IMR-90 (cell line): ENCODE measurements around the gene CNDP2. TPM values are rescaled to one million over a fixed set of nuclear protein-coding genes. Genes with fewer than 3 reads are reported as not detected.

Source experiments
- ATAC-seq: fragments of 200-7000 bp; cut with Tn5 transposase; 2 replicates; pipeline ENCODE4 v1.9.1; 2020; ENCODE audit warnings: low read depth, mild to moderate bottlenecking, moderate library complexity
- BruUV-seq: library from RNA; stranded (reverse); fragments of 400-500 nt; replicated peaks from 2 replicates; lab custom pipeline; 2021; lab: Mats Ljungman, UMichigan
- CTCF ChIA-PET: fragments of 300-600 bp; formaldehyde crosslinking; extraction: SDS; loops from one replicate; lab custom pipeline; 2021; ENCODE audit warnings: antibody characterized with exemption; lab: Yijun Ruan, JAX
- POLR2A ChIA-PET: fragments of 300-600 bp; sonication (Branson Sonifier 250); formaldehyde crosslinking; loops from one replicate; lab custom pipeline; 2022; ENCODE audit warnings: antibody characterized with exemption; ENCODE audit not compliant: unreplicated experiment; lab: Charles Lee
- DNase-seq: peaks from one replicate; pipeline ENCODE4 v3.0.0; 2013
- H2AFZ ChIP-seq: replicated peaks from 2 replicates; pipeline ENCODE3; 2013; ENCODE audit warnings: low read length, mild to moderate bottlenecking; ENCODE audit not compliant: poor library complexity
- H2AK5ac ChIP-seq: 2 replicates; pipeline ENCODE4 v1.6.1; 2013; ENCODE audit warnings: low read depth, low read length, inconsistent platforms
- H2AK9ac ChIP-seq: replicated peaks from 2 replicates; pipeline ENCODE3; 2013; ENCODE audit warnings: mild to moderate bottlenecking, low read depth, low read length, moderate library complexity; ENCODE audit not compliant: poor library complexity
- H2BK120ac ChIP-seq: 2 replicates; pipeline ENCODE4 v1.6.1; 2013; ENCODE audit warnings: low read depth, low read length, inconsistent platforms
- H2BK15ac ChIP-seq: 3 replicates; pipeline ENCODE4 v1.6.1; 2013; ENCODE audit warnings: low read depth, low read length, inconsistent platforms
- H2BK20ac ChIP-seq: 2 replicates; pipeline ENCODE4 v1.6.1; 2013; ENCODE audit warnings: low read depth, mild to moderate bottlenecking, inconsistent platforms, low read length, moderate library complexity
- H2BK5ac ChIP-seq: 2 replicates; pipeline ENCODE4 v1.6.1; 2013; ENCODE audit warnings: mild to moderate bottlenecking, low read depth, low read length, inconsistent platforms; ENCODE audit not compliant: poor library complexity, severe bottlenecking
- H3K14ac ChIP-seq: replicated peaks from 2 replicates; pipeline ENCODE4 v1.6.1; 2013; ENCODE audit warnings: low read depth, low read length, inconsistent platforms
- H3K18ac ChIP-seq: 2 replicates; pipeline ENCODE4 v1.6.1; 2013; ENCODE audit warnings: low read depth, low read length, control low read depth
- H3K23ac ChIP-seq: 2 replicates; pipeline ENCODE4 v1.6.1; 2013; ENCODE audit warnings: low read depth, low read length, inconsistent platforms
- H3K27ac ChIP-seq: 2 replicates; pipeline ENCODE4 v1.5.1; 2013; ENCODE audit warnings: mild to moderate bottlenecking, control low read depth, low read length; ENCODE audit not compliant: insufficient read depth
- H3K27me3 ChIP-seq: 2 replicates; pipeline ENCODE4 v1.6.1; 2013; ENCODE audit warnings: low read length; ENCODE audit not compliant: control insufficient read depth, insufficient read depth
- H3K36me3 ChIP-seq: 2 replicates; pipeline ENCODE4 v1.6.1; 2013; ENCODE audit warnings: low read length, mixed read lengths; ENCODE audit not compliant: control insufficient read depth, insufficient read depth
- H3K4ac ChIP-seq: 2 replicates; pipeline ENCODE4 v1.6.1; 2013; ENCODE audit warnings: low read depth, low read length, inconsistent platforms
- H3K4me1 ChIP-seq: 2 replicates; pipeline ENCODE4 v1.6.1; 2013; ENCODE audit warnings: low read length, mixed read lengths; ENCODE audit not compliant: control insufficient read depth, insufficient read depth
- H3K4me2 ChIP-seq: 2 replicates; pipeline ENCODE4 v1.6.1; 2013; ENCODE audit warnings: low read depth, mild to moderate bottlenecking, control low read depth, low read length, moderate library complexity
- H3K4me3 ChIP-seq: 2 replicates; pipeline ENCODE4 v1.5.1; 2013; ENCODE audit warnings: low read depth, mild to moderate bottlenecking, control low read depth, low read length, moderate library complexity; ENCODE audit not compliant: insufficient read depth
- H3K56ac ChIP-seq: 2 replicates; pipeline ENCODE4 v1.6.1; 2013; ENCODE audit warnings: low read length, inconsistent platforms; ENCODE audit not compliant: insufficient read depth; ENCODE audit errors: extremely low read depth
- H3K79me1 ChIP-seq, 2 experiments: 2 replicates each; pipeline ENCODE4 v1.6.1; 2013; ENCODE audit warnings: low read length in 2 of 2, inconsistent platforms in 1 of 2, low read depth in 1 of 2
- H3K9ac ChIP-seq: 2 replicates; pipeline ENCODE4 v1.6.1; 2013; ENCODE audit warnings: low read depth, low read length, control low read depth
- H3K9me1 ChIP-seq: 2 replicates; pipeline ENCODE4 v1.6.1; 2013; ENCODE audit warnings: low read length, inconsistent platforms; ENCODE audit not compliant: insufficient read depth
- H3K9me3 ChIP-seq: 2 replicates; pipeline ENCODE4 v1.6.1; 2013; ENCODE audit warnings: low read length; ENCODE audit not compliant: control insufficient read depth, insufficient read depth
- H4K20me1 ChIP-seq: 2 replicates; pipeline ENCODE4 v1.6.1; 2013; ENCODE audit warnings: low read length, inconsistent platforms; ENCODE audit not compliant: insufficient read depth
- H4K5ac ChIP-seq: 2 replicates; pipeline ENCODE4 v1.6.1; 2013; ENCODE audit warnings: mild to moderate bottlenecking, low read depth, low read length, control low read depth
- H4K8ac ChIP-seq, 2 experiments: 2 replicates each; pipeline ENCODE4 v1.6.1; 2013; ENCODE audit warnings: low read depth in 2 of 2, low read length in 2 of 2, control low read depth in 1 of 2, inconsistent platforms in 1 of 2
- H4K91ac ChIP-seq: 2 replicates; pipeline ENCODE4 v1.6.1; 2013; ENCODE audit warnings: low read depth, low read length, inconsistent platforms; ENCODE audit not compliant: insufficient read depth
- BHLHE40 ChIP-seq: fragments of 150-350 bp; IDR thresholded peaks from 2 replicates; pipeline ENCODE4 v1.6.1; 2016; ENCODE audit warnings: mild to moderate bottlenecking, low read depth, low read length
- CEBPB ChIP-seq: IDR thresholded peaks from 2 replicates; pipeline ENCODE4 v1.6.1; 2012; ENCODE audit warnings: low read depth, low read length, improper control_type of control experiment
- CHD1 ChIP-seq: IDR thresholded peaks from 2 replicates; pipeline ENCODE4 v1.6.1; 2012; ENCODE audit warnings: low read depth, low read length, improper control_type of control experiment
- ELK1 ChIP-seq: fragments of 150-350 bp; IDR thresholded peaks from 2 replicates; pipeline ENCODE4 v1.6.1; 2016; ENCODE audit warnings: low read depth, mild to moderate bottlenecking, low read length, moderate library complexity, borderline replicate concordance
- FOS ChIP-seq: fragments of 150-350 bp; IDR thresholded peaks from 2 replicates; pipeline ENCODE4 v1.6.1; 2016; ENCODE audit warnings: low read depth, low read length
- MAFK ChIP-seq: IDR thresholded peaks from 2 replicates; pipeline ENCODE4 v1.6.1; 2012; ENCODE audit warnings: low read depth, low read length, improper control_type of control experiment
- MAZ ChIP-seq: IDR thresholded peaks from 2 replicates; pipeline ENCODE4 v1.6.1; 2012; ENCODE audit warnings: low read depth, mild to moderate bottlenecking, low read length, improper control_type of control experiment, moderate library complexity, borderline replicate concordance
- MXI1 ChIP-seq: IDR thresholded peaks from 2 replicates; pipeline ENCODE4 v1.6.1; 2012; ENCODE audit warnings: low read depth, mild to moderate bottlenecking, low read length, moderate library complexity, borderline replicate concordance
- NFE2L2 ChIP-seq: fragments of 150-350 bp; IDR thresholded peaks from 2 replicates; pipeline ENCODE4 v1.6.1; 2016; ENCODE audit warnings: low read depth, mild to moderate bottlenecking, low read length
- POLR2A ChIP-seq: IDR thresholded peaks from 2 replicates; pipeline ENCODE4 v1.6.1; 2012; ENCODE audit warnings: mild to moderate bottlenecking, low read depth, low read length
- RAD21 ChIP-seq: IDR thresholded peaks from 2 replicates; pipeline ENCODE4 v1.6.1; 2012; ENCODE audit warnings: low read length, improper control_type of control experiment
- RCOR1 ChIP-seq: IDR thresholded peaks from 2 replicates; pipeline ENCODE4 v1.6.1; 2012; ENCODE audit warnings: mild to moderate bottlenecking, low read length, improper control_type of control experiment; ENCODE audit not compliant: insufficient replicate concordance
- RFX5 ChIP-seq: IDR thresholded peaks from 2 replicates; pipeline ENCODE4 v1.8.0; 2012; ENCODE audit warnings: low read depth, mild to moderate bottlenecking, low read length, moderate library complexity
- SMC3 ChIP-seq: fragments of 150-350 bp; IDR thresholded peaks from 2 replicates; pipeline ENCODE4 v1.6.1; 2016; ENCODE audit warnings: low read depth, mild to moderate bottlenecking, antibody characterized with exemption, low read length, moderate library complexity
- WGBS, 2 experiments: methylation state at CpG; one replicate each; pipeline versions ENCODE4 v1.1.5 to v1.1.7; 2013; ENCODE audit warnings: missing lambda C conversion rate in 2 of 2; ENCODE audit not compliant: insufficient read length in 1 of 2; ENCODE audit errors: extremely low coverage in 2 of 2; 5-methylcytosine and 5-hydroxymethylcytosine counted together
- dilution Hi-C: fragments of 300-500 bp; cut with HindIII; formaldehyde crosslinking; loops from one replicate; pipeline ENCODE4 v1.14.3; 2018; ENCODE audit warnings: low sequenced_read_pairs; ENCODE audit not compliant: unreplicated experiment
- in situ Hi-C: fragments of 300-500 bp; cut with MboI; formaldehyde crosslinking; loops from 3 replicates; pipeline ENCODE4 v1.14.3; 2019; ENCODE audit warnings: low sequenced_read_pairs, inconsistent platforms, mixed read lengths
- intact Hi-C: fragments of 100-400 bp; cut with micrococcal nuclease; formaldehyde crosslinking; loops from 2 replicates; pipeline ENCODE4 v1.10.0; 2022
- polyA plus RNA-seq, 3 experiments: library from polyadenylated mRNA; depleted of rRNA; stranded (reverse); fragments of >200 nt; gene quantifications; 2 replicates each; pipeline ENCODE4 v1.2.3, GENCODE V29; 2012; ENCODE audit warnings: low replicate concordance in 1 of 3
- total RNA-seq: library from RNA; depleted of rRNA; stranded (reverse); fragments of >200 nt; gene quantifications from 2 replicates; pipeline ENCODE4 v1.2.3, GENCODE V29; 2012

CNDP2 gene
- total and polyA plus RNA-seq, 2 of the 4 experiments (the other 2 are of a cell fraction) = 52.0 to 67.9 TPM

- H3K9me3 ChIP-seq = no peaks in the 10 kb centered on the region
- no peak overlapping the region for H3K14ac ChIP-seq
- BruUV-seq = no TSS peak
- H3K4me2 ChIP-seq = no peak overlapping the region
- 24% methylated on average over 10 of the region's 34 CpGs; no CpG with 5 or more reads in 1 of the 2 experiments for WGBS, 2 experiments
- H2AK9ac ChIP-seq = no peak overlapping the region
- H3K23ac ChIP-seq = no peak overlapping the region
- H4K20me1 ChIP-seq = no peaks in the 10 kb centered on the region
- H3K9ac ChIP-seq = no peak overlapping the region
- no peak overlapping the region for H4K91ac ChIP-seq
- in situ Hi-C loops = no loop called here
- no peak overlapping the region for H2AFZ ChIP-seq
- POLR2A ChIA-PET = no interaction called here
- H3K9me1 ChIP-seq = no peaks in the 10 kb centered on the region
- peaks cover 60% of the 10 kb centered on the region for H3K27me3 ChIP-seq
- no peaks in the 10 kb centered on the region for H3K79me1 ChIP-seq
- no peak overlapping the region for H3K56ac ChIP-seq
- H3K27ac ChIP-seq = no peak overlapping the region
- H3K36me3 ChIP-seq = no peaks in the 10 kb centered on the region
- H4K8ac ChIP-seq = no peak overlapping the region
- intact Hi-C loops = no loop called here
- CTCF ChIA-PET = no interaction called here
- dilution Hi-C loops = no loop called here
- ATAC-seq (no peak), DNase-seq (no peak)
- H3K4me1 ChIP-seq = no peaks in the 10 kb centered on the region
- H3K4ac ChIP-seq = no peak overlapping the region
- H2BK20ac ChIP-seq = no peak overlapping the region
- H2BK120ac ChIP-seq = no peak overlapping the region
- no peak overlapping the region for H2BK5ac ChIP-seq
- H2AK5ac ChIP-seq = no peak overlapping the region
- no peak overlapping the region for H2BK15ac ChIP-seq
- no peak overlapping the region for H3K4me3 ChIP-seq
- H3K18ac ChIP-seq = no peak overlapping the region
- TF ChIP-seq CHD1 (no peak), CEBPB (no peak), NFE2L2 (no peak), RCOR1 (no peak), RAD21 (no peak), BHLHE40 (no peak), POLR2A (no peak), FOS (no peak), SMC3 (no peak), MAFK (no peak), MAZ (no peak), RFX5 (no peak), ELK1 (no peak), MXI1 (no peak)
- no peak overlapping the region for H4K5ac ChIP-seq
These were observed 38.3 kb upstream of the CNDP2 start for GRCh38 chr18:74457725-74458421.
